Common myeloid progenitor, CD34-positive (primary cell): ENCODE results near the gene NELL2.

Source experiments
- CTCF ChIA-PET: fragments of 350-600 bp; sonication (Branson Sonifier 250); formaldehyde crosslinking; loops from one replicate; lab custom pipeline; 2021; ENCODE audit warnings: antibody characterized with exemption; lab: Charles Lee
- POLR2A ChIA-PET: fragments of 350-600 bp; sonication (Branson Sonifier 250); formaldehyde crosslinking; loops from one replicate; lab custom pipeline; 2021; ENCODE audit warnings: antibody characterized with exemption; lab: Charles Lee
- DNase-seq, 3 donors: peaks; one replicate each; pipeline versions ENCODE4 v3.0.0 to v3.0.0-alpha.2; 2013
- H3K27ac ChIP-seq, 2 experiments: 1 replicate in 1 of 2; 2 replicates in 1 of 2; pipeline ENCODE4 v1.7.0; 2013; ENCODE audit warnings: inconsistent platforms in 2 of 2, low read length in 2 of 2, mild to moderate bottlenecking in 2 of 2, low read depth in 1 of 2, moderate library complexity in 1 of 2; ENCODE audit not compliant: severe bottlenecking in 2 of 2, insufficient read depth in 1 of 2, poor library complexity in 1 of 2
- H3K27me3 ChIP-seq, 5 experiments: replicated peaks in 2 of 5; 1 replicate in 3 of 5; 2 replicates in 2 of 5; pipeline versions ENCODE4 v1.6.1 to v1.7.0; 2013; ENCODE audit warnings: low read length in 4 of 5, mild to moderate bottlenecking in 2 of 5, moderate library complexity in 2 of 5, inconsistent platforms in 1 of 5; ENCODE audit not compliant: insufficient read depth in 5 of 5, control insufficient read depth in 4 of 5
- H3K36me3 ChIP-seq, 4 experiments: 1 replicate in 2 of 4; 2 replicates in 2 of 4; pipeline versions ENCODE4 v1.6.1 to v1.7.0; 2013; ENCODE audit warnings: low read length in 3 of 4, control low read depth in 1 of 4, mild to moderate bottlenecking in 1 of 4; ENCODE audit not compliant: control insufficient read depth in 4 of 4, insufficient read depth in 4 of 4
- H3K4me1 ChIP-seq, 4 experiments: 1 replicate in 3 of 4; 2 replicates in 1 of 4; pipeline versions ENCODE4 v1.6.1 to v1.7.1; 2013; ENCODE audit warnings: low read length in 3 of 4, mild to moderate bottlenecking in 3 of 4, control low read depth in 1 of 4, inconsistent platforms in 1 of 4, moderate library complexity in 1 of 4; ENCODE audit not compliant: control insufficient read depth in 4 of 4, insufficient read depth in 4 of 4; ENCODE audit errors: control extremely low read depth in 1 of 4
- H3K4me3 ChIP-seq, 7 experiments: 1 replicate in 4 of 7; 2 replicates in 3 of 7; pipeline versions ENCODE4 v1.5.1 to v1.7.0; 2013; ENCODE audit warnings: mild to moderate bottlenecking in 7 of 7, low read length in 6 of 7, moderate library complexity in 6 of 7, inconsistent platforms in 2 of 7, low read depth in 2 of 7, control low read depth in 1 of 7; ENCODE audit not compliant: insufficient read depth in 4 of 7, control insufficient read depth in 1 of 7; ENCODE audit errors: extremely low read depth in 1 of 7
- H3K9me3 ChIP-seq, 5 experiments: 1 replicate in 4 of 5; 2 replicates in 1 of 5; pipeline versions ENCODE4 v1.6.1 to v1.7.1; 2013; ENCODE audit warnings: low read length in 4 of 5, mild to moderate bottlenecking in 2 of 5, inconsistent platforms in 1 of 5, low read depth in 1 of 5, moderate library complexity in 1 of 5; ENCODE audit not compliant: control insufficient read depth in 4 of 5, insufficient read depth in 2 of 5; ENCODE audit errors: control extremely low read depth in 1 of 5
- WGBS: methylation state at CpG from one replicate; pipeline ENCODE4 v1.1.5; 2013; ENCODE audit not compliant: insufficient coverage; 5-methylcytosine and 5-hydroxymethylcytosine counted together

NELL2 gene

DNA sequence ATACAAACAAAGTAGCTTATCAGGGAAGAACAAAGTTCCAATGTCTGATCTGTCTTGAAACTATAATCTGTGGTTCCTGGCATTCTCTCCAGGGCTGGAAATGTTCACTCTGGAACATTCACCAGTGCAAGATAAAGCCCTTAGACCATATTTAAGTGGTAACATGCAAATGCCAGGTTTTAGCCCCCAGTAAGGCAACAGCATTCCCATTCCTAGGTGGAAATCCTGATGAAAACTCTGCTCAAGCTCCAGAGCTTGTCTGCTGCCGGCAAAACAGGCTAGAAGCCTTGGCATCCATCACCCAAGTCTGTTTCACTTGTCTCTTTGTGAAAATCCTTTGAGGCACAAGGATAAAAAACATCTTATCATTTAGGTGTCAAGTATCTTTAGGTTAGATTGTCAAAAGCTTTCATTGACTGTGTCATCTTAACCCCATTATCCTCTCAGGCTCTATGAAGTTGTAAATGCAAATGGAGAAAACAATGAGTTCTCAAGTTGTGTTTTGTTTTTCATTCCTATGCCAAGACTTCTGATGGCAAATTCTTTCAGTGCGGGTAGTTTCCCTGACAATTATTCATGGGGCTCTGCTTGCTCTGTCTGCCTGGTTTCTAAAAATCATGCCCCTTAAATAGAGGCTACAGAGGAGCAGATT lies 344.7 kb downstream of the NELL2 start:
- CTCF ChIA-PET = no interaction called here
- 63% methylated on average over 2 of the region's 2 CpGs for WGBS
- no peaks in the 10 kb centered on the region for H3K4me1 ChIP-seq
- POLR2A ChIA-PET = no interaction called here
- H3K36me3 ChIP-seq = no peaks in the 10 kb centered on the region
- no peak for DNase-seq
- no peaks in the 10 kb centered on the region for H3K9me3 ChIP-seq
- no peak overlapping the region for H3K27ac ChIP-seq
- H3K4me3 ChIP-seq = no peak overlapping the region
- H3K27me3 ChIP-seq = no peaks in the 10 kb centered on the region

DNA sequence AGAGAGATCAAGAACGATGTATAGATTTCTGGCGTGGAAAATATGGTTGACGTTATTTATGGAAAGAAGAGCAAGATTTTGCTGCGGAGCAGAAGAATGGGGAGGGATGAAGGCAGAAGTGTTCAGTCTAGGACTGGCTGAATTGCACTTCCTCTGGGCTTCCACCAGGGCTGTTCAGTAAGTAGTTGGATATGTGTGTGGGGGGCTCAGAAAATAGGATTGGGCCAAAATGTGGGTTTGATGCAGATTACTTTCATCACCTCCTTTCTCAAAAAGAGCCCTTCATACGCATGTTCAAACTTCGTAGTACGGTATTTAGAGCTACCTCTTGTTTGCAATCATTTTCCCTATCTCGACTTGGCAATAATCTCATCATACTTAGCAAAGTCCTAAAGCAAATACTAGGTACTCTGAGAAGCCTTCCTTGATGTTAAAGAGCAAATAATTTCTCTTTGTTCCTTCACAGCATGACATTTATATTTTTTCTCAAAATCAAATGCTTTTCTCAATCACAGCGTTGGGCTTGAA lies 349.4 kb downstream of the NELL2 start:
- no peak overlapping the region for H3K27ac ChIP-seq
- H3K9me3 ChIP-seq = no peaks in the 10 kb centered on the region
- no peak overlapping the region for H3K4me3 ChIP-seq
- no peaks in the 10 kb centered on the region for H3K36me3 ChIP-seq
- no peaks in the 10 kb centered on the region for H3K27me3 ChIP-seq
- H3K4me1 ChIP-seq = no peaks in the 10 kb centered on the region
- DNase-seq = no peak
- WGBS = 100% methylated on average over 7 of the region's 9 CpGs
- ChIA-PET POLR2A (no interaction called here), CTCF (no interaction called here)

DNA sequence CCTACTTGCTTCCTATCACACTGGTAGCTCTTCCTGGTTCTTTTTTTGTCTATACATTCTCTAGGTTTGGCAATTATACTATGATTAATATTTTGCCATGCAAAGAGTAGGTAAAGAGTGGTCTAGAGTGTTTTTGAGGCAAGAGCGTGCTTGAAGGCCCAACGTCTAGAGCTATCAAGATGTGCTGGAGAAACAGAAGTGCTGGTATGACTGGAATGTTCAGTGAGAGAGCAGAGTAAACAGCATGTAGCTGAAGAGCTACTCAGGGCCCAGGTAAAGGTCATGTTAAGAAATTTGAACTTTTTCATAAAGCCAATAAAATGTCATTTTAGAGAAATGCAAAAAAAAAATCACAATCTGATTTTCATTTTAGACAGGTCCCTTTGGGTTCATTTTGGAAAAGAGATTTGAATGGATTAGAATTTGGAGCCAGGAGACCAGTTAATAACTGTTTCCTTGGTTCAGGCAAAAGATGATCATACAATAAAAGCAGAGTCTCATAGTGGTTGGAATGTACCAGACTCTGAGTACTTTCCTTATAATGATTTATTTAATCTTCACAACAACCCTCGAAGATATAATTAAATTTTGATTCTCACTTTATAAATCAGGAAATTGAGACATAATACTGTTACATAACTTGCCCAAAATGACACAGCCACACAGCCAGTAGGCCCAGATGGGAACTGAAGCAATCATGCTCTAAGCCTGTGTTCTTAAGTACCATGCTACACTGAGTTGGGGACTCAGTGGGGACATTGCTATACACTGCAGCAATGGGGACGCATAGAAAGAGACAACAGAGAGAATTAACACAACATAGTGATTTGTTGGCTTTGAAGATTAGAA lies 350.1 kb downstream of the NELL2 start:
- WGBS = 66% methylated on average over 3 of the region's 4 CpGs
- H3K36me3 ChIP-seq = no peaks in the 10 kb centered on the region
- DNase-seq = no peak
- H3K27ac ChIP-seq = no peak overlapping the region
- ChIA-PET POLR2A (no interaction called here), CTCF (no interaction called here)
- no peak overlapping the region for H3K4me3 ChIP-seq
- no peaks in the 10 kb centered on the region for H3K4me1 ChIP-seq
- H3K27me3 ChIP-seq = no peaks in the 10 kb centered on the region
- H3K9me3 ChIP-seq = no peaks in the 10 kb centered on the region

DNA sequence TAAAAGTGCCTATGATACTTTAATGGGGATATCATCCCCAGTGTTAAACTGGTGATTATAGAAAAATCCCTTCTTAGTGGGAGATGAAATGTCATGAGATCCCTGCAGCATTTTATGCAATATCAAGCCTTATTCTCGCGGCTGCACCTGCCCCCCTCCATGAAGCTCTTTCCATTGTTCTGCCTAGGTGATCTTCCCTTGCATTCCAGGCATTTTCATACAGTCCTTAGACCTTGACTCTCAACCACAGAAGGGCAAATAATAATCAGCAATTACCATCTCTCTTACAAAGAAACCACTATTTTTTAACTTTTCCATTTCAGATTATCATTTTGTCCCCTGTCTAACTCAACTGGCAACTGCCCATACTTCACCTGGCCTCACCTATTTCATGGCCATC lies 352.3 kb downstream of the NELL2 start:
- Histone ChIP-seq H3K4me1 (no peaks in the 10 kb centered on the region), H3K36me3 (no peaks in the 10 kb centered on the region), H3K27me3 (no peaks in the 10 kb centered on the region), H3K4me3 (no peak overlapping the region), H3K9me3 (no peaks in the 10 kb centered on the region), H3K27ac (no peak overlapping the region)
- WGBS = 88% methylated on average over 2 of the region's 2 CpGs
- DNase-seq = no peak
- CTCF ChIA-PET = no interaction called here
- POLR2A ChIA-PET = no interaction called here

DNA sequence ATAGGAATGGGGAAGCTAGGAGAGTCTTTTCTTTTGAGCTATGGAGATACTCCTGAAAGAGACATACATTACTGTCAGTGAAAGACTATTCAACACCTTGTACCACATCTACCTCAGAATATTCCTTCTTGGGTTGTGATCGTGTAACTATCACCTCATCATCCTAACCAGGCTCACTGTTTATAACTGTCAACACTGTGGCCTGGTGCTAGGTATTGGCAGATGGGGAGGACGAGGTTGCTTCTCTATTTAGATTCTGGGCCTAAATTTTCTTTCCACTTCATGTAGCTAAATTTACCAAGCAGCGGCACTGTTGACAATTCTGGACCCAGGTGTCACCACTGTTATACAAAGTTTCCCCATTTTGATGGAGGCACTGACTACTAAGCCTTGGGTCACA lies 354.4 kb downstream of the NELL2 start:
- no peak overlapping the region for H3K27ac ChIP-seq
- WGBS = 100% methylated on average over 2 of the region's 3 CpGs

DNA sequence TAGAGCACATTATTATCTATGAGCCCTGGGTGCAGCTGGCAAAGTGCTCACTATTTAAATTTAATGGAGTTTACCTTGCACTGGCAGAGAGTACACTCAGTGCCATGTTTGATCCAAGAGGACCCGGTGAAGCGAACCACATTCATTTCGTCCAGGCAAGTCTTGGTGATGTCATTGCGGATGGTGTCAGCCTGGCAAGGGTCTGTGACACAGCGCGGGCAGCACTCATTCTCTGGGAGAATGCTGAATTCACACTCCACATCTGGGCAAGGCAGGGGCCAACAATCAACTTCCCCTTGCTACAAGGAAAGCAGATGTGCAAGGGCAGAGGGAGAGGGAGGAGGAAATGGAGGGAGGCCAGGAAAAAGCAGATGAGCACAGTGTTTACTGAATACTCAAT lies 356.2 kb downstream of the NELL2 start:
- Histone ChIP-seq H3K36me3 (no peaks in the 10 kb centered on the region), H3K4me1 (no peaks in the 10 kb centered on the region), H3K4me3 (no peak overlapping the region), H3K27ac (no peak overlapping the region), H3K27me3 (no peaks in the 10 kb centered on the region), H3K9me3 (no peaks in the 10 kb centered on the region)
- WGBS = 91% methylated on average over 4 of the region's 6 CpGs
- ChIA-PET POLR2A (no interaction called here), CTCF (no interaction called here)
- DNase-seq = no peak

More for the DNA sequence above, 354.4 kb downstream of the NELL2 start:
- DNase-seq = no peak
- no peak overlapping the region for H3K4me3 ChIP-seq
- H3K9me3 ChIP-seq = no peaks in the 10 kb centered on the region
- no peaks in the 10 kb centered on the region for H3K4me1 ChIP-seq
- ChIA-PET CTCF (no interaction called here), POLR2A (no interaction called here)
- no peaks in the 10 kb centered on the region for H3K36me3 ChIP-seq
- no peaks in the 10 kb centered on the region for H3K27me3 ChIP-seq

DNA sequence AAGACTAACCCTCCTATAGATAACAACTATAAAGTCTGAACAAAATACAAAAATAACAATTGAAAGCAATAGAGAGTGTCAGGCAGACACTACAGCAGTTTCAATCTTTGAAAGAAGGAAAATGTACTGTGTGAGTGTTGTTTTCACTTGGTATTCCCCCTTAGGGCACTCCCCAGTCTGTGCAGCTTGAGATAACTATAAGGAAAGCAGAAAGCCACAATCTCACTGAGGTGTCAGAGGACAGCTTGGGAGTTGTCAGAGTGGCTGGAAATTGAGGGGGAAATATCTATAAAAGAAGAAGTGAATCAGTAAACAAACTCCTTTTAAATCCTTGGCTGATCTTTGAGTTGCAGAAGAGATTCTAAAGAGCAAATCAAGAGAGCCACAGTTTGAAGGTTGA lies 364.8 kb downstream of the NELL2 start:
- Histone ChIP-seq H3K27me3 (no peaks in the 10 kb centered on the region), H3K36me3 (no peaks in the 10 kb centered on the region), H3K9me3 (no peaks in the 10 kb centered on the region), H3K4me3 (no peak overlapping the region), H3K4me1 (no peaks in the 10 kb centered on the region), H3K27ac (no peak overlapping the region)
- POLR2A ChIA-PET = no interaction called here
- DNase-seq = no peak
- CTCF ChIA-PET = no interaction called here
